CD14-positive monocyte (primary cell): ENCODE measurements around the gene KCNN2. TPM values are rescaled to one million over a fixed set of nuclear protein-coding genes. Genes with fewer than 3 reads are reported as not detected.

ENCODE experiments used
- DNase-seq, 3 donors: peaks; one replicate each; pipeline ENCODE4 v3.0.0-alpha.2; 2011 to 2022
- H2AFZ ChIP-seq: 2 replicates; pipeline ENCODE4 v1.6.0; 2012; ENCODE audit warnings: mild to moderate bottlenecking, low read depth, low read length, inconsistent platforms; ENCODE audit not compliant: insufficient read depth, poor library complexity, severe bottlenecking
- H3K27ac ChIP-seq, 2 donors: 1 replicate in 1 of 2; 2 replicates in 1 of 2; pipeline ENCODE4 v1.5.1; 2012 to 2013; ENCODE audit warnings: low read length in 2 of 2, control low read depth in 1 of 2, inconsistent platforms in 1 of 2, low read depth in 1 of 2, mild to moderate bottlenecking in 1 of 2
- H3K27me3 ChIP-seq, 2 donors: one replicate each; pipeline versions ENCODE4 v1.6.0 to v1.6.1; 2011 to 2013; ENCODE audit warnings: low read length in 2 of 2; ENCODE audit not compliant: control insufficient read depth in 2 of 2, insufficient read depth in 2 of 2
- H3K36me3 ChIP-seq, 2 donors: replicated peaks in 1 of 2; 1 replicate in 1 of 2; 2 replicates in 1 of 2; pipeline versions ENCODE4 v1.5.1 to v1.6.1; 2012 to 2013; ENCODE audit warnings: low read length in 2 of 2, control low read depth in 1 of 2, inconsistent platforms in 1 of 2, mild to moderate bottlenecking in 1 of 2; ENCODE audit not compliant: insufficient read depth in 2 of 2, control insufficient read depth in 1 of 2
- H3K4me1 ChIP-seq, 2 donors: 1 replicate in 1 of 2; 2 replicates in 1 of 2; pipeline versions ENCODE4 v1.5.1 to v1.6.1; 2012 to 2013; ENCODE audit warnings: low read length in 2 of 2, control low read depth in 1 of 2, inconsistent platforms in 1 of 2, mild to moderate bottlenecking in 1 of 2, moderate library complexity in 1 of 2; ENCODE audit not compliant: insufficient read depth in 2 of 2, control insufficient read depth in 1 of 2
- H3K4me2 ChIP-seq: replicated peaks from 2 replicates; pipeline ENCODE3; 2012; ENCODE audit warnings: low read length, moderate library complexity, mild to moderate bottlenecking; ENCODE audit not compliant: poor library complexity, severe bottlenecking; ENCODE audit errors: extremely low read depth
- H3K4me3 ChIP-seq, 3 experiments: fragments of 200-600 bp in 1 of 3; sonication (generic) in 1 of 3; replicated peaks in 1 of 3; 1 replicate in 2 of 3; 2 replicates in 1 of 3; pipeline ENCODE4 v1.5.1; 2011 to 2013; ENCODE audit warnings: low read length in 3 of 3, mild to moderate bottlenecking in 3 of 3, control low read depth in 2 of 3, low read depth in 2 of 3, inconsistent platforms in 1 of 3, moderate library complexity in 1 of 3
- H3K79me2 ChIP-seq: 2 replicates; pipeline ENCODE4 v1.6.0; 2012; ENCODE audit warnings: mild to moderate bottlenecking, control low read depth, inconsistent platforms, low read length, moderate library complexity; ENCODE audit not compliant: insufficient read depth
- H3K9ac ChIP-seq: 2 replicates; pipeline ENCODE4 v1.6.0; 2017; ENCODE audit warnings: low read length, mild to moderate bottlenecking; ENCODE audit not compliant: insufficient read depth, poor library complexity, severe bottlenecking
- H3K9me3 ChIP-seq, 2 donors: replicated peaks in 1 of 2; 1 replicate in 1 of 2; 2 replicates in 1 of 2; pipeline versions ENCODE4 v1.5.1 to v1.6.1; 2012 to 2013; ENCODE audit warnings: low read length in 2 of 2, control low read depth in 1 of 2; ENCODE audit not compliant: control insufficient read depth in 1 of 2, insufficient read depth in 1 of 2
- H4K20me1 ChIP-seq: 2 replicates; pipeline ENCODE4 v1.6.0; 2012; ENCODE audit warnings: mild to moderate bottlenecking, low read length, control low read depth, moderate library complexity; ENCODE audit not compliant: insufficient read depth
- H3K27ac Mint-ChIP-seq, 7 donors: one replicate each; pipeline ENCODE4 v1.8.0; 2020; ENCODE audit warnings: mild to moderate bottlenecking in 7 of 7, mixed read lengths in 7 of 7, moderate library complexity in 6 of 7, inconsistent platforms in 2 of 7
- H3K27me3 Mint-ChIP-seq, 3 donors: one replicate each; pipeline ENCODE4 v1.8.0; 2021 to 2022; ENCODE audit warnings: low read depth in 3 of 3, mild to moderate bottlenecking in 3 of 3, mixed read lengths in 3 of 3, moderate library complexity in 3 of 3, inconsistent platforms in 1 of 3
- H3K36me3 Mint-ChIP-seq, 2 donors: one replicate each; pipeline ENCODE4 v1.8.0; 2020; ENCODE audit warnings: mixed read lengths in 2 of 2, inconsistent platforms in 1 of 2, mild to moderate bottlenecking in 1 of 2
- H3K4me1 Mint-ChIP-seq: one replicate; pipeline ENCODE4 v1.8.0; 2020; ENCODE audit warnings: mild to moderate bottlenecking, mixed read lengths
- H3K4me3 Mint-ChIP-seq, 2 donors: one replicate each; pipeline ENCODE4 v1.8.0; 2020; ENCODE audit warnings: mild to moderate bottlenecking in 2 of 2, mixed read lengths in 2 of 2, moderate library complexity in 1 of 2
- H3K9me3 Mint-ChIP-seq, 7 donors: one replicate each; pipeline ENCODE4 v1.8.0; 2020 to 2022; ENCODE audit warnings: mixed read lengths in 7 of 7, mild to moderate bottlenecking in 6 of 7, moderate library complexity in 6 of 7, inconsistent platforms in 2 of 7
- CTCF ChIP-seq: fragments of 200-600 bp; IDR thresholded peaks from one replicate; pipeline ENCODE4 v1.8.0; 2022; ENCODE audit warnings: antibody characterized with exemption, mild to moderate bottlenecking
- WGBS: methylation state at CpG from one replicate; pipeline ENCODE4 v1.1.5; 2013; ENCODE audit warnings: missing lambda C conversion rate; ENCODE audit not compliant: insufficient coverage; 5-methylcytosine and 5-hydroxymethylcytosine counted together
- intact Hi-C, 2 donors: fragments of 100-400 bp; cut with micrococcal nuclease; formaldehyde crosslinking; loops; one replicate each; pipeline versions ENCODE4 v1.15.0 to v1.15.1; 2023
- polyA plus RNA-seq, 3 donors: library from polyadenylated mRNA; depleted of rRNA in 1 of 3; unstranded in 2 of 3; stranded (reverse) in 1 of 3; fragments of 300-500 nt in 2 of 3; fragments of >200 nt in 1 of 3; fragmentation: Illumina TruSeq in 2 of 3; gene quantifications; 1 replicate in 2 of 3; 2 replicates in 1 of 3; pipeline ENCODE4 v1.2.3, GENCODE V29; 2012 to 2021

KCNN2 gene
- polyA plus RNA-seq, 3 donors: not detected

DNA sequence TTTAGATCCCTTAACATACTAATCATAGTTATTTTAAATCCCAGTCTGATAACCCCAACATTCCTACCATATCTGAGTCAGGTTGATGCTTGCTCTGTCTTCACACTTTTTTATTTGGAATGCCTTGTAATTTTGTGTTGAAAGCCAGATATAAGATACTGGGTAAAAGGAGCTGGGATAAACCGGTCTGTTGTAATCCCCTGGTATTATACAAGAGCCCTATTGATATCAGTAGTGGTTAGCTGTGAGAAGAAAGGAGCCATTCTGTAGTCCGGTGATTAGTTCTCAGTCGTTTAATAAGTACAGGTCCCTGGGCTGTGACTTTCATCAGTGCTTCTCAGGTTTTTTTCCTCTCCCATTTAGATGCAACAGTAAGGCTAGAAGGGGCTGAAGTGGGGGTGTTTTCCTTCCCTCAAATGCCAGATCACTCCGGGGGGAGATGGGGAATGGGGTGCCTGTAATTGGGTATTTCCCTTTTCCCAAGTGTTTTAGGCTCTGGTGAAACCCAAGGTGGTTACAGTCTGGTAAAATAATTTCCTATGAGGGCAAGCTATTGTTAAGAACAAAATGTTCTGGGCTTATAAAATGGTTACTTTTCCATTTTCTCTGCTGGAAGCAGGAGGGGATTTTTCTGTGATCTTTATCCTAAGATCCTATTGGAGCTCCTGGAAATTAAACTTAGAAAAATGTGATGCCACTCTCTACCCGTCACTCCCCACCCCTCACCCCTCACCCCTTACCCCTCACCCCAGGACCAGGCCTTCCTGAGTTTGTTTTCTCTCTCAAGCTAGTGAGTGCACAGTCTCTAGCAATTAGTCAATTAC, 72.7 kb downstream of the KCNN2 start:
- H3K9me3 Mint-ChIP-seq: no peaks in the 10 kb centered on the region
- H3K4me3 Mint-ChIP-seq: no peak overlapping the region
- no peak overlapping the region for H3K27ac ChIP-seq
- no peak for DNase-seq
- no peaks in the 10 kb centered on the region for H3K36me3 Mint-ChIP-seq
- H3K27ac Mint-ChIP-seq: no peak overlapping the region
- no peak overlapping the region for H3K4me2 ChIP-seq
- no peak overlapping the region for H3K4me3 ChIP-seq
- no peak overlapping the region for H2AFZ ChIP-seq
- no peaks in the 10 kb centered on the region for H3K27me3 ChIP-seq
- no peaks in the 10 kb centered on the region for H3K36me3 ChIP-seq
- no peaks in the 10 kb centered on the region for H3K4me1 Mint-ChIP-seq
- H3K4me1 ChIP-seq: no peaks in the 10 kb centered on the region
- TF ChIP-seq CTCF: no peak
- no peaks in the 10 kb centered on the region for H3K79me2 ChIP-seq
- WGBS: 100% methylated on average over 1 of the region's 5 CpGs
- H4K20me1 ChIP-seq: no peaks in the 10 kb centered on the region
- intact Hi-C loops: no loop called here
- H3K27me3 Mint-ChIP-seq: peaks cover 3 to 15% (median 13%) of the 10 kb centered on the region in 3 donors
- H3K9ac ChIP-seq: no peak overlapping the region
- H3K9me3 ChIP-seq: no peaks in the 10 kb centered on the region

DNA sequence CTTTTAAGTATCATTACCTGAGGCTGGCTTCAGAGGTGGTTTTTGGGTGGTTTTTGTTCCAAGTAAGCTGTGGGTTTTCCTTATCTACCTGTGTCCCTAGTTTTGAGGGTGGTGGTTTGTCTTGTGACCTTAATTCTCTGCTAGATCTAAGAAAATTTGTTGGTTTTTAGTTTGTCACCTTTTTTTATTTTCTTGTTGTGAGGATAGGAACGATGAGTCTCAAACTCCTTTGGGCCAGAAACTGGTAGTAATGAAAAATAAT, 73.3 kb downstream of the KCNN2 start:
- Histone ChIP-seq H3K27ac (no peak overlapping the region), H3K9ac (no peak overlapping the region), H4K20me1 (no peaks in the 10 kb centered on the region), H3K4me3 (no peak overlapping the region), H3K36me3 (no peaks in the 10 kb centered on the region), H2AFZ (no peak overlapping the region), H3K79me2 (no peaks in the 10 kb centered on the region), H3K27me3 (no peaks in the 10 kb centered on the region), H3K9me3 (no peaks in the 10 kb centered on the region), H3K4me2 (no peak overlapping the region), H3K4me1 (no peaks in the 10 kb centered on the region)
- intact Hi-C loops: no loop called here
- Mint-ChIP-seq H3K9me3 (no peaks in the 10 kb centered on the region), H3K4me1 (no peaks in the 10 kb centered on the region), H3K36me3 (no peaks in the 10 kb centered on the region), H3K4me3 (no peak overlapping the region), H3K27me3 (peaks cover 3 to 17% (median 13%) of the 10 kb centered on the region in 3 donors), H3K27ac (peak overlapping the region in 1 of 7 donors; percentile 8)
- no CpG with 5 or more reads among the region's 1 CpG for WGBS
- DNase-seq: no peak
- no peak for TF ChIP-seq CTCF
